Neural cell (in vitro differentiated cells): ENCODE measurements around the gene BAD. TPM values are rescaled to one million over a fixed set of nuclear protein-coding genes. Genes with fewer than 3 reads are reported as not detected.

Experiments
- H2AFZ ChIP-seq: fragments of 200-600, 300-800 bp; sonication (generic), shearing (Covaris generic); 2 replicates; pipeline ENCODE4 v1.6.0; 2014; ENCODE audit warnings: low read depth, mild to moderate bottlenecking, antibody characterized with exemption, low read length, moderate library complexity
- H3F3A ChIP-seq: fragments of 200-600 bp; shearing (Covaris generic); 2 replicates; pipeline ENCODE4 v1.6.1; 2016; ENCODE audit warnings: mild to moderate bottlenecking, moderate library complexity, mixed read lengths, antibody characterized with exemption, low read length; ENCODE audit not compliant: insufficient read depth, poor library complexity, severe bottlenecking
- H3K27ac ChIP-seq: fragments of 200-600, 300-800 bp; sonication (generic), shearing (Covaris generic); 2 replicates; pipeline ENCODE4 v1.5.1; 2014; ENCODE audit warnings: mild to moderate bottlenecking, low read length, moderate library complexity
- H3K27me3 ChIP-seq: fragments of 300-800, 200-600 bp; sonication (generic), shearing (Covaris generic); 2 replicates; pipeline ENCODE4 v1.6.0; 2014; ENCODE audit warnings: mild to moderate bottlenecking, low read depth, low read length, moderate library complexity; ENCODE audit not compliant: insufficient read depth
- H3K36me3 ChIP-seq: fragments of 300-800, 200-600 bp; sonication (generic), shearing (Covaris generic); 2 replicates; pipeline ENCODE4 v1.5.1; 2014; ENCODE audit warnings: mild to moderate bottlenecking, antibody characterized with exemption, low read length, moderate library complexity; ENCODE audit not compliant: insufficient read depth
- H3K4me2 ChIP-seq: fragments of 300-800, 200-600 bp; sonication (generic), shearing (Covaris generic); 2 replicates; pipeline ENCODE4 v1.6.0; 2014; ENCODE audit warnings: mild to moderate bottlenecking, low read length
- H3K4me3 ChIP-seq: fragments of 300-800, 200-600 bp; sonication (generic), shearing (Covaris generic); 2 replicates; pipeline ENCODE4 v1.5.1; 2014; ENCODE audit warnings: mild to moderate bottlenecking, low read length, moderate library complexity
- H3K79me2 ChIP-seq: fragments of 200-600 bp; shearing (Covaris generic); replicated peaks from 2 replicates; pipeline ENCODE4 v1.6.0; 2014; ENCODE audit warnings: mild to moderate bottlenecking, low read length, moderate library complexity; ENCODE audit not compliant: insufficient read depth
- H3K9ac ChIP-seq: fragments of 300-800, 200-600 bp; sonication (generic), shearing (Covaris generic); 2 replicates; pipeline ENCODE4 v1.6.1; 2016; ENCODE audit warnings: mild to moderate bottlenecking, low read length, mixed read lengths
- H3K9me2 ChIP-seq: fragments of 200-600 bp; shearing (Covaris generic); 2 replicates; pipeline ENCODE4 v1.6.1; 2016; ENCODE audit warnings: mild to moderate bottlenecking, low read length, mixed read lengths; ENCODE audit not compliant: insufficient read depth
- H3K9me3 ChIP-seq: fragments of 200-600, 300-800 bp; sonication (generic), shearing (Covaris generic); 2 replicates; pipeline ENCODE4 v1.6.1; 2016; ENCODE audit warnings: mild to moderate bottlenecking, mixed run types, low read length, moderate library complexity, mixed read lengths
- H4K20me1 ChIP-seq: fragments of 200-600 bp; shearing (Covaris generic); 2 replicates; pipeline ENCODE4 v1.6.1; 2016; ENCODE audit warnings: mild to moderate bottlenecking, mixed run types; ENCODE audit not compliant: insufficient read depth
- EP300 ChIP-seq: fragments of 450-650 bp; conservative IDR thresholded peaks from 2 replicates; pipeline ENCODE4 v1.6.1; 2014; ENCODE audit warnings: antibody characterized with exemption, mild to moderate bottlenecking, moderate library complexity; ENCODE audit not compliant: poor library complexity, severe bottlenecking
- EZH2 ChIP-seq: fragments of 200-600, 300-800 bp; shearing (Covaris generic), sonication (generic); IDR thresholded peaks from 2 replicates; pipeline ENCODE4 v1.6.1; 2014; ENCODE audit warnings: antibody characterized with exemption, low read length, borderline replicate concordance, mild to moderate bottlenecking; ENCODE audit not compliant: insufficient read depth, poor library complexity, severe bottlenecking
- MXI1 ChIP-seq: fragments of 450-650 bp; conservative IDR thresholded peaks from 2 replicates; pipeline ENCODE4 v1.6.1; 2014; ENCODE audit warnings: antibody characterized with exemption, mild to moderate bottlenecking; ENCODE audit not compliant: poor library complexity, severe bottlenecking
- POLR2AphosphoS5 ChIP-seq: IDR thresholded peaks from 2 replicates; pipeline ENCODE4 v1.6.1; 2012
- RAD21 ChIP-seq: fragments of 450-650 bp; conservative IDR thresholded peaks from 2 replicates; pipeline ENCODE4 v1.6.1; 2014; ENCODE audit warnings: antibody characterized with exemption, mild to moderate bottlenecking, moderate library complexity
- SMC3 ChIP-seq: fragments of 450-650 bp; conservative IDR thresholded peaks from 2 replicates; pipeline ENCODE4 v1.6.1; 2014; ENCODE audit warnings: antibody characterized with exemption, mild to moderate bottlenecking, moderate library complexity; ENCODE audit not compliant: poor library complexity
- TAF1 ChIP-seq: IDR thresholded peaks from 2 replicates; pipeline ENCODE4 v1.6.1; 2012; ENCODE audit warnings: low read depth
- polyA plus RNA-seq: library from polyadenylated mRNA; depleted of rRNA; stranded (reverse); fragments of >200 nt; gene quantifications from 2 replicates; pipeline ENCODE4 v1.2.3, GENCODE V29; 2014
- TF ChIP-seq, protein P1 (sequence below): fragments of 450-650 bp; IDR thresholded peaks from 2 replicates; pipeline ENCODE4 v1.5.1; 2014; ENCODE audit warnings: antibody characterized with exemption, mild to moderate bottlenecking, moderate library complexity; ENCODE audit not compliant: poor library complexity, severe bottlenecking
- TF ChIP-seq, protein P2 (sequence below): IDR thresholded peaks from 2 replicates; pipeline ENCODE4 v1.6.1; 2012; ENCODE audit warnings: borderline replicate concordance

The BAD gene
- polyA plus RNA-seq, 1 donor from 2014 or later = 219 TPM

DNA sequence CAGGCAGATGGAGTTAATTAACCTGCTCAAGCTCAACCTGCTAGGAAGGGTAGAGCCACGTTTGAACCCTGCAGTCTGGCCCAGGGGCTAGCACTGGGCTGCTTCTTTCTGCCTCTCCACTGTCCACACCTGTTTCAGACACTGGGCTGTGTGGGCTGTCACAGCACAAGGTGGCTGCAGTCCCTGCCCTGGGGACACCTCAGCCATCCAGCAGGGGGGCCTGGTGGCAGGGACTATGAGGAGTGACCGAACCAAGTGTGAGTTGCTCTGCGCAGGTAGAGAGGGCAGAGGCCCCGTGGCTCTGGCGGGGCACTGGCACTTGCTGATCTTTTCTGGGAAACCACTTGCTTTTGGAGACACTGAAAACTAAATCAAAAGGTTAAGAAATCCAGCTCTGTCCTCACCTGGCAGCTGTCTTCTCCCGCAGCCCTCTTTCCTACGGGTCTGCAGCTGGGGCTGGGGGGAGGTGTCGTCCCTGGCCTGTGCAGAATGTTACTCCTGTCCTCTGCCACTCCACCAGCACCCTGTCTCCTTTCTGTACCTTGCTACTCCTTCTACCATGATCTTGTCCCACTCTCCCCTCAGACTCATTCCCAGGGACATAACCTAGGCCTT is 5.8 kb downstream of the BAD start:
- no peaks in the 10 kb centered on the region for H4K20me1 ChIP-seq
- H3F3A ChIP-seq = no peaks in the 10 kb centered on the region
- H3K4me2 ChIP-seq = no peak overlapping the region
- no peak overlapping the region for H3K9ac ChIP-seq
- TF ChIP-seq, protein P1, sequence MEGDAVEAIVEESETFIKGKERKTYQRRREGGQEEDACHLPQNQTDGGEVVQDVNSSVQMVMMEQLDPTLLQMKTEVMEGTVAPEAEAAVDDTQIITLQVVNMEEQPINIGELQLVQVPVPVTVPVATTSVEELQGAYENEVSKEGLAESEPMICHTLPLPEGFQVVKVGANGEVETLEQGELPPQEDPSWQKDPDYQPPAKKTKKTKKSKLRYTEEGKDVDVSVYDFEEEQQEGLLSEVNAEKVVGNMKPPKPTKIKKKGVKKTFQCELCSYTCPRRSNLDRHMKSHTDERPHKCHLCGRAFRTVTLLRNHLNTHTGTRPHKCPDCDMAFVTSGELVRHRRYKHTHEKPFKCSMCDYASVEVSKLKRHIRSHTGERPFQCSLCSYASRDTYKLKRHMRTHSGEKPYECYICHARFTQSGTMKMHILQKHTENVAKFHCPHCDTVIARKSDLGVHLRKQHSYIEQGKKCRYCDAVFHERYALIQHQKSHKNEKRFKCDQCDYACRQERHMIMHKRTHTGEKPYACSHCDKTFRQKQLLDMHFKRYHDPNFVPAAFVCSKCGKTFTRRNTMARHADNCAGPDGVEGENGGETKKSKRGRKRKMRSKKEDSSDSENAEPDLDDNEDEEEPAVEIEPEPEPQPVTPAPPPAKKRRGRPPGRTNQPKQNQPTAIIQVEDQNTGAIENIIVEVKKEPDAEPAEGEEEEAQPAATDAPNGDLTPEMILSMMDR = no peak
- TF ChIP-seq EP300 (no peak), MXI1 (no peak), TAF1 (no peak), EZH2 (no peak), RAD21 (no peak), POLR2AphosphoS5 (no peak)
- TF ChIP-seq, protein P2, sequence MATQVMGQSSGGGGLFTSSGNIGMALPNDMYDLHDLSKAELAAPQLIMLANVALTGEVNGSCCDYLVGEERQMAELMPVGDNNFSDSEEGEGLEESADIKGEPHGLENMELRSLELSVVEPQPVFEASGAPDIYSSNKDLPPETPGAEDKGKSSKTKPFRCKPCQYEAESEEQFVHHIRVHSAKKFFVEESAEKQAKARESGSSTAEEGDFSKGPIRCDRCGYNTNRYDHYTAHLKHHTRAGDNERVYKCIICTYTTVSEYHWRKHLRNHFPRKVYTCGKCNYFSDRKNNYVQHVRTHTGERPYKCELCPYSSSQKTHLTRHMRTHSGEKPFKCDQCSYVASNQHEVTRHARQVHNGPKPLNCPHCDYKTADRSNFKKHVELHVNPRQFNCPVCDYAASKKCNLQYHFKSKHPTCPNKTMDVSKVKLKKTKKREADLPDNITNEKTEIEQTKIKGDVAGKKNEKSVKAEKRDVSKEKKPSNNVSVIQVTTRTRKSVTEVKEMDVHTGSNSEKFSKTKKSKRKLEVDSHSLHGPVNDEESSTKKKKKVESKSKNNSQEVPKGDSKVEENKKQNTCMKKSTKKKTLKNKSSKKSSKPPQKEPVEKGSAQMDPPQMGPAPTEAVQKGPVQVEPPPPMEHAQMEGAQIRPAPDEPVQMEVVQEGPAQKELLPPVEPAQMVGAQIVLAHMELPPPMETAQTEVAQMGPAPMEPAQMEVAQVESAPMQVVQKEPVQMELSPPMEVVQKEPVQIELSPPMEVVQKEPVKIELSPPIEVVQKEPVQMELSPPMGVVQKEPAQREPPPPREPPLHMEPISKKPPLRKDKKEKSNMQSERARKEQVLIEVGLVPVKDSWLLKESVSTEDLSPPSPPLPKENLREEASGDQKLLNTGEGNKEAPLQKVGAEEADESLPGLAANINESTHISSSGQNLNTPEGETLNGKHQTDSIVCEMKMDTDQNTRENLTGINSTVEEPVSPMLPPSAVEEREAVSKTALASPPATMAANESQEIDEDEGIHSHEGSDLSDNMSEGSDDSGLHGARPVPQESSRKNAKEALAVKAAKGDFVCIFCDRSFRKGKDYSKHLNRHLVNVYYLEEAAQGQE = no peak
- no peak overlapping the region for H2AFZ ChIP-seq
- peaks cover 5% of the 10 kb centered on the region for H3K79me2 ChIP-seq
- no peaks in the 10 kb centered on the region for H3K9me2 ChIP-seq
- H3K27me3 ChIP-seq = no peaks in the 10 kb centered on the region
- H3K4me3 ChIP-seq = no peak overlapping the region
- H3K36me3 ChIP-seq = no peaks in the 10 kb centered on the region
- no peaks in the 10 kb centered on the region for H3K9me3 ChIP-seq
- no peak overlapping the region for H3K27ac ChIP-seq

DNA sequence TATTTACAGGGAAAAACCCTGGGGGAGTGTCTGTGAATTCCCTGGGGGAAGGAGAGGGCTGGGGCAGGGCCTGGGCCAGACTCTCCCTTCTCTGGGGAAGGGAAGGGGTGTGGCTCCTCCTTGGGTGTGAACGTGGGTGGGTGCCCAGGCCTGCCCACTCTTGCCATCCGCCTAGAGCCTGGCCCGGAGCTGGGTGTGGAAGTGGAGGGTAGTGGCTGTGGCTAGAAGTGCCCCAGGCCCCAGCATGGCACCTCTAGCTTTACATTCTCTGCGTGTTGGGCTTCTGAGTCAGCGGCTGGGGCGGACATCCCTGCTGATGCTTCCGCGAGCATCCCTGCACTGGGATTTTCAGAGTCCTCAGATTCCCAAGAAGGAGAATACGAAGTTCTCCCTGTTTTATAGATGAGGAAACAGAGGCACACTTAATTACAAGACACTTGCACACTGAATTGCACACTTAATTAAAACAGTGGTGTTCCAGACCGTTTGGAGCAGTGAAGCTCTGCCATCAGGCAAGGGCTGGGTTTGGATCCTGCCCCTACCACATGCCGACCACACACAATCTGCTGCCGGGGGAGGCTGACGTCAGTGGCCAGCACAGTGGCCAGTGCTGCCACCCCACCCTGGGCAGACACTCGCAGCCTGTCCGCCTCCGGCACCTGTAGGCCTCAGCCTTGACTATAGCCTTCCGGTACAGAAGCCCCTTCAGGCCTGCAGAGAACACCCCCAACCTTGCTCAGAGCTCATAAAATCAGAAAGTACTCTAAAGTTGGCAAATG is 7.6 kb downstream of the BAD start:
- TF ChIP-seq EZH2 (no peak), RAD21 (no peak), POLR2AphosphoS5 (no peak), MXI1 (no peak), TAF1 (no peak), EP300 (no peak), SMC3 (no peak)
- TF ChIP-seq, protein P2 = no peak
- TF ChIP-seq, protein P1 = no peak
- Histone ChIP-seq H3K27ac (no peak overlapping the region), H3K4me3 (no peak overlapping the region), H3K36me3 (no peaks in the 10 kb centered on the region), H3F3A (no peaks in the 10 kb centered on the region), H2AFZ (no peak overlapping the region), H4K20me1 (no peaks in the 10 kb centered on the region), H3K4me2 (no peak overlapping the region), H3K9me2 (no peaks in the 10 kb centered on the region), H3K9me3 (no peaks in the 10 kb centered on the region), H3K9ac (no peak overlapping the region), H3K27me3 (no peaks in the 10 kb centered on the region), H3K79me2 (no peaks in the 10 kb centered on the region)
